IPS-NIHi11 (cell line): Measurements from ENCODE around the gene PNN.
"Not testable (repeated sequence)": the region's sequence is repeated elsewhere in the genome, so short reads cannot be mapped to it uniquely, and the experiment has no call there.

ENCODE experiments used
- DNase-seq: peaks from one replicate; pipeline ENCODE4 v3.0.0; 2012; ENCODE audit warnings: mixed read lengths, low spot score

PNN gene

GRCh38 chr14:39174560-39175444 is at the start of gene PNN:
PNN (plus strand) TSS chr14:39175254; CDS start chr14:39175280, 26 bp downstream.
- DNase-seq: peak; percentile 93

GRCh38 chr14:39137835-39138234 is 37.2 kb upstream of the PNN start:
- DNase-seq: not testable (repeated sequence)

- DNase-seq: no peak
Observed at GRCh38 chr14:39138440-39138839, 36.6 kb upstream of the PNN start.

GRCh38 chr14:39140170-39140569 is 34.9 kb upstream of the PNN start:
- peak; percentile 46 for DNase-seq

GRCh38 chr14:39141623-39142022 is 33.4 kb upstream of the PNN start:
- DNase-seq: not testable (repeated sequence)

- DNase-seq: not testable (repeated sequence)
Observed at GRCh38 chr14:39143226-39143625, 31.8 kb upstream of the PNN start.

DNA sequence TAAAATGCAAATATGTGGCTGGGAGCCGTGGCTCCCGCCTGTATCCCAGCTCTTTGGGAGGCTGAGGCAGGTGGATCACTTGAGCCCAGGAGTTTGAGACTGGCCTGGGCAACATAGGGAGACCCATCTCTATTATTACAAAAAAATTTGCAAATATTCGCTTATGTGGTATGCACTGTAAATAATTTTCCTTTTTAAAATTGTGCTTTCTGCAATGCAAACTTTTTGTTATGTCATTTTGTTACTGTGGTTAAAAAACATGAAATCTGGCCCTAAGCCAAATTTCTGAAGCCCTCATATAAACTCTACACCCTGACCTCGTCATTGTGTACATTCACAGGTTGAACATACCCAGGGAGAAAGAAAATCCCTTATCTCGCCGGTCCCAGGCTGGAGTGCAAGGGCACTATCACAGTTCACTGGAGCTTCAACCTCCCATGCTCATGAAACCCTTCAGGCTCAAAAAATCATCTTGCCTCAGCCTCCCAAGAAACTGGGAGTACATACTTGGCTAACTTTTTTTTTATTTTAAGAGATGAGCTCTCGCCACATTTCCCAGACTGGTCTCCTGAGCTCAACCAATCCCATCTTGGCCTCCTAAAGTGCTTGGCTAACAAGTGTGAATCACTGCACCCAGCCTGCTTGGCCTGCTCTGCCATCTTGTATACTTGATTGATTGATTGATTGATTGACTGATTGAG is 29.6 kb upstream of the PNN start:
- no peak for DNase-seq

DNA sequence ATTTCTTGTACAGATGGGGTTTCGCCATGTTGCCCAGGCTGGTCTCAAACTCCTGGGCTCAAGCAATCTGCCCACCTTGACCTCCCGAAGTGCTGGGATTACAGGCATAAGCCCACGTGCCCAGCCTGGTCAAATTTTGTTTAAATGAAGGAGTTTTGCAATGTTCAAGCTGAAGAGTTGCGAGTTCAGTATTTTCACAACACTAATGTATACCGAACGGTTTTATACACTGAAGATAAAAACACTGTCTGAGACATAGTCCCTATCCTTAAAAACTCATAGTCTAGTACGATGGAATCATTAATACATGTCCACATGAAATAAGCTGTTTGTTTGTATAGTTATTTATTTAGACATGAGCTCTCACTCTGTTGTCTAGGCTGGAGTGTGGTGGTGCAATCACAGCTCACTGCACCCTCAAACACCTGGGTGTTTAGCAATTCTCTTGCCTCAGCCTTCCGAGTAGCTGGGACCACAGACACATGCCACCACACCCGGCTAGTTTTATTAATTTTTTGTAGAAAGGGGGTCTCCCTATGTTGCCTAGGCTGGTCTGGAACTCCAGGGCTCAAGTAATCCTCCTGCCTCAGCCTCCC is 20.4 kb upstream of the PNN start:
- DNase-seq: no peak

GRCh38 chr14:39157491-39157890 is 17.6 kb upstream of the PNN start:
- no peak for DNase-seq

- no peak for DNase-seq
Observed at GRCh38 chr14:39158222-39158858, 16.7 kb upstream of the PNN start.

- DNase-seq: no peak
Observed at GRCh38 chr14:39160494-39160893, 14.6 kb upstream of the PNN start.

DNA sequence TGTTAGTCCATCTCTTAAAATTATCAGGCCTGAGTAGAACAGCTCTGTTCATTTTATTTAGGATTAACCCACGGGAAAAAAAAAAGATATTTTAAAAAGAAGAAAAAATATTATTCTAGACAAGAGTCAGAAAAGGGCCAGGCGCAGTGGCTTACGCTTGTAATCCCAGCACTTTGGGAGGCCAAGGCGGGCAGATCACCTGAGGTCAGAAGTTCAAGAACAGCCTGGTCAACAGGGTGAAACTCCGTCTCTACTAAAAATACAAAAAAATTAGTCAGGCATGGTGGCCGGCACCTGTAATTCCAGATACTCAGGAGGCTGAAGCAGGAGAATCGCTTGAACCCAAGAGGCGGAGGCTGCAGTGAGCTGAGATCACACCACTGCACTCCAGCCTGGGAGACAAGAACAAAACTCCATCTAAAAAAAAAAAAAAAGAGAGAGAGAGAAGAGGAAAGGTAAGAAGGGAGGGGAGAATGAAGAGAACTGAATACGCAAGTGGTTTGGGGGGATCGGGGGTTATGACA is 7.2 kb upstream of the PNN start:
- DNase-seq: not testable (repeated sequence)

- DNase-seq: no peak
Observed at GRCh38 chr14:39168591-39168990, 6.5 kb upstream of the PNN start.

- DNase-seq: no peak
Observed at GRCh38 chr14:39169541-39169900, 5.5 kb upstream of the PNN start.

GRCh38 chr14:39173198-39173597 is 1.9 kb upstream of the PNN start:
- DNase-seq: no peak

GRCh38 chr14:39175445-39176262 is 600 bp downstream of the PNN start:
- DNase-seq: peak; percentile 46

DNA sequence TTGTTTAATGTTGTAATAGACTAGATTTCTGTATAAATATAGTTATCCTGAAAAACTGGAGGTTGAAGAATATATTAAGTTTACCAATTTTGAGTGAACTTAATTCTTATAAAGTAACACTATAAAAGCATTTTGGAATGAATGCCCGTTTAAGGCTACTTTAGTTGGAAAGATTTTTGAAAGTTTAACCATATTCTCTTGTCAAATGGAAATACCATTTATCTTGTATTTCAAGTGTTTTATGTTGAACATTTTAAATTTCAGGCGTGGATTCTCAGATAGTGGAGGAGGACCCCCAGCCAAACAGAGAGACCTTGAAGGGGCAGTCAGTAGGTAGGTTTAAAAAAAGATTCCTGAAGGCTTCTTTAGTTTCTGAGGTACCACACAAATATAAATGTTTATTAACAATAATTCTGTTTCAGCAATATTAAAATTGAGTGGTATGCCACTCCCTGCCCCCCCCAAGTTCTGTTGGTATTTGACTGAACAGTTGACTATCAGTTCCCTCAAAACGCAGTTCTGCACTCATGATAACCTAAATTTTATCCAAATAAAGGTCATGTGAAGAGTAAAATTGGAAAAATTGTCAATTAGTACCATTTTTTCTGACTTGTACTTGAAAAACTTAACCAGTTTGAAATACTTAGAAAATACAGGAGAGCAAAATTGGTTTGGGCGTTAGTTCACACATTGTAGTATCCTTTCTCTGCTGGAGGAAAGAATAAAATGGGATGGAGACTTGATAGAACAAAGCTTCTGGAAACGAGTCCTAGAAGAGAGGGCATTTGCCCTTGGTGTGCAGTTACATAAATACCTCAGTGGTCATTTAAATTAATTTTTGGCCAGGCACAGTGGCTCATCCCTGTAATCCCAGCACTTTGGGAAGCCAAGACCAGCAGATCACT is 1.5 kb downstream of the PNN start:
- no peak for DNase-seq

- no peak for DNase-seq
Observed at GRCh38 chr14:39177168-39177545, 2.1 kb downstream of the PNN start.

- no peak for DNase-seq
Observed at GRCh38 chr14:39179042-39179441, 4.0 kb downstream of the PNN start.

DNA sequence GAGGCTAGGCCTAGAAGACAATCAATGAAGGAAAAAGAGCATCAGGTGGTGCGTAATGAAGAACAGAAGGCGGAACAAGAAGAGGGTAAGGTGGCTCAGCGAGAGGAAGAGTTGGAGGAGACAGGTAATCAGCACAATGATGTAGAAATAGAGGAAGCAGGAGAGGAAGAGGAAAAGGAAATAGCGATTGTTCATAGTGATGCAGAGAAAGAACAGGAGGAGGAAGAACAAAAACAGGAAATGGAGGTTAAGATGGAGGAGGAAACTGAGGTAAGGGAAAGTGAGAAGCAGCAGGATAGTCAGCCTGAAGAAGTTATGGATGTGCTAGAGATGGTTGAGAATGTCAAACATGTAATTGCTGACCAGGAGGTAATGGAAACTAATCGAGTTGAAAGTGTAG is 5.5 kb downstream of the PNN start:
- no peak for DNase-seq
